GM12873 (cell line): ENCODE data around the gene ISL2.

ENCODE experiments used
- CTCF ChIP-seq: IDR thresholded peaks from 2 replicates; pipeline ENCODE4 v1.5.1; 2012; ENCODE audit warnings: low read depth, mild to moderate bottlenecking, moderate library complexity, low read length, control low read depth; ENCODE audit not compliant: insufficient read depth; ENCODE audit errors: missing control alignments

Gene ISL2

DNA sequence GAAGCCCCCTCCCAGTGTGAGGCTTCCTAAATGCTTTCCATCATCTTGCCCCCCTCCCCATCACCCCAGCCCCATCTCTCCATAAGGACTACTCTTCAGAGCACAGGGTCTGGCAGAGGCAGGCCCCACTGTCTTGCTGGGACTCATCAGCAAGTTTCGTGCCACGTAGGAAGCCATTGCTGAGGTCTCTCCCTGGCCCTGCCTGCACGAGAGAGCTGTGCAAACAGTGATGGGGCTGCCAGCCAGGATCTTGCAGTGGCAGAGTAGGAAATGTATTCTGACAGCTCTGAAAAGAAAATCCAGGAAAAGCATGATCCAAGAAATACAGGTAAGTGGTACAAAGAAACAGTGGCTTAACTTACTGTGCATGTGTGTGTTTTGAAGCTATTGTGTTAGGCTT lies 22.6 kb downstream of the ISL2 start:
- TF ChIP-seq CTCF, result no peak

- no peak for TF ChIP-seq CTCF
These were observed 23.8 kb downstream of the ISL2 start for GRCh38 chr15:76360416-76360815.

GRCh38 chr15:76363251-76363650 lies 26.7 kb downstream of the ISL2 start:
- TF ChIP-seq CTCF, result no peak

GRCh38 chr15:76366714-76367113 lies 30.1 kb downstream of the ISL2 start:
- no peak for TF ChIP-seq CTCF

GRCh38 chr15:76368122-76368621 lies 31.6 kb downstream of the ISL2 start:
- no peak for TF ChIP-seq CTCF

GRCh38 chr15:76376029-76376428 lies 39.5 kb downstream of the ISL2 start:
- no peak for TF ChIP-seq CTCF

GRCh38 chr15:76376816-76377215 lies 40.2 kb downstream of the ISL2 start:
- no peak for TF ChIP-seq CTCF

DNA sequence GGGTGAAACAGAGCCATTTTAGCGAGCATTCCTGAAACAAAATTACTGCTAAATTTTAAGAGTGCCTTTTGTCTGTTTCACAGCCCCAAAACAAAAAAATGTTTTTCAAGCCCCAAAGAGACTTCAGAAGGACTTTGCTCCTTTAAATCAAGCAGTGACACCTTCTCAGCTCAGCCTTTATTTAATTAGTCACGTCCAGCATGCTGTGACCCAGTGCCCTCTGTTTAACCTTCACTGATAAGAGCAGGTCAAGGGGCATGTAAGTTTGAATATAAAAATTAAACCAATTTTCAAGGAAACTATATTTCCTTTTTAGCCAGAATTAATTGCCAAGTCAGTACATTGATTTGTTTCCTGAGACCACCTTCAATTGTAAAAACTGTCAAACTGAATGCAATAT lies 40.6 kb downstream of the ISL2 start:
- no peak for TF ChIP-seq CTCF
